ENCODE results near the gene DDX59. TPM values are rescaled to one million over a fixed set of nuclear protein-coding genes. Genes with fewer than 3 reads are reported as not detected.
A peak's percentile ranks its signal among the peaks of the same experiment; 100 is the strongest.

Gene DDX59
- total RNA-seq, 1 experiment from 2014 or later = 19.4 TPM

DNA sequence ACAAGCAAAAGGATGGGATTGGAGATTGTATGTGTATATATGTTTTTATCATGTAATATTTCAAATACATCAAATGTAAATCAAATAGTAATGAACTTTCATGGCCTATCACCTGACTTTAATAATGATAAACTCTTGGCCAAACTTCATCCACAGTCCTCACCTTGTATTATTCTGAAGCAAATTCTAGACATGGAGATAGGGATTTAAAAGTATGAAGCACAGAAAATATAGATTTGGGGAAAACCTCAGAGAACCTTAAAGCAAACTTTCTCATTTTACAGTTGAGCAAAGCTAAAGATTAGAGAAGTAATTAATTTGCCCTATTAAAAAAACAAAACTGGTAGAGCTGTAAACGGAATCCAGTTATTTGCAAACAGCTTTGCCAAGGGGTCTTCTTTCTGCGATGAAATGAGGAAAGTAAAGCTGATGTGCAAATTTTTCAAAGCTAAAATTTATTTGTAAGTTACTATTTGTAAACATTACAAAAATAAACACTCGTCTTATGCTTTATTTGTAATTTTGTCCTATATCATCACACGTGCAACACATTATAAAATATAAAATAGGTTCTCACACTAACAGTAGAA, 29.2 kb downstream of the DDX59 start:
- Mint-ChIP-seq H3K36me3 (peaks cover 6% of the 10 kb centered on the region), H3K27ac (no peak overlapping the region), H3K27me3 (ENCODE audit: low read depth) (no peaks in the 10 kb centered on the region), H3K9me3 (no peaks in the 10 kb centered on the region), H3K4me1 (peaks cover 2% of the 10 kb centered on the region; the same call in 1 of the 2 replicates), H3K4me3 (no peak overlapping the region)
- DNase-seq (ENCODE audit: low spot score) (no peak), ATAC-seq (no peak)
- CTCF ChIA-PET = no interaction called here
- TF ChIP-seq TEAD4 (CRISPR knock-in tag; IDR thresholded peaks at IDR 0.05) (no peak), FOXK1 (CRISPR knock-in tag; IDR thresholded peaks at IDR 0.05) (no peak), ZNF219 (CRISPR knock-in tag; IDR thresholded peaks at IDR 0.05; ENCODE audit: borderline replicate concordance) (no peak), NR2C2 (CRISPR knock-in tag; IDR thresholded peaks at IDR 0.05) (no peak), EMX1 (CRISPR knock-in tag; IDR thresholded peaks at IDR 0.05) (no peak), RORB (CRISPR knock-in tag; IDR thresholded peaks at IDR 0.05) (no peak), SMAD4 (CRISPR knock-in tag; IDR thresholded peaks at IDR 0.05) (no peak), ZBTB21 (CRISPR knock-in tag; IDR thresholded peaks at IDR 0.05; ENCODE audit: borderline replicate concordance) (no peak), FOXP1 (CRISPR knock-in tag; IDR thresholded peaks at IDR 0.05; ENCODE audit: borderline replicate concordance) (no peak), NR3C1 (CRISPR knock-in tag; conservative IDR thresholded peaks at IDR 0.05; ENCODE audit: low read depth) (no peak), MXD4 (CRISPR knock-in tag; IDR thresholded peaks at IDR 0.05; ENCODE audit: borderline replicate concordance) (no peak), HMGA2 (CRISPR knock-in tag; IDR thresholded peaks at IDR 0.05) (no peak), JUN (CRISPR knock-in tag; IDR thresholded peaks at IDR 0.05) (no peak)
- TF ChIP-seq, protein P1, sequence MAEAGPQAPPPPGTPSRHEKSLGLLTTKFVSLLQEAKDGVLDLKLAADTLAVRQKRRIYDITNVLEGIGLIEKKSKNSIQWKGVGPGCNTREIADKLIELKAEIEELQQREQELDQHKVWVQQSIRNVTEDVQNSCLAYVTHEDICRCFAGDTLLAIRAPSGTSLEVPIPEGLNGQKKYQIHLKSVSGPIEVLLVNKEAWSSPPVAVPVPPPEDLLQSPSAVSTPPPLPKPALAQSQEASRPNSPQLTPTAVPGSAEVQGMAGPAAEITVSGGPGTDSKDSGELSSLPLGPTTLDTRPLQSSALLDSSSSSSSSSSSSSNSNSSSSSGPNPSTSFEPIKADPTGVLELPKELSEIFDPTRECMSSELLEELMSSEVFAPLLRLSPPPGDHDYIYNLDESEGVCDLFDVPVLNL (CRISPR knock-in tag; IDR thresholded peaks at IDR 0.05; ENCODE audit: borderline replicate concordance, low read depth) = no peak
- TF ChIP-seq, protein P2, sequence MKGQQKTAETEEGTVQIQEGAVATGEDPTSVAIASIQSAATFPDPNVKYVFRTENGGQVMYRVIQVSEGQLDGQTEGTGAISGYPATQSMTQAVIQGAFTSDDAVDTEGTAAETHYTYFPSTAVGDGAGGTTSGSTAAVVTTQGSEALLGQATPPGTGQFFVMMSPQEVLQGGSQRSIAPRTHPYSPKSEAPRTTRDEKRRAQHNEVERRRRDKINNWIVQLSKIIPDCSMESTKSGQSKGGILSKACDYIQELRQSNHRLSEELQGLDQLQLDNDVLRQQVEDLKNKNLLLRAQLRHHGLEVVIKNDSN (CRISPR knock-in tag; IDR thresholded peaks at IDR 0.05) = no peak
- TF ChIP-seq, protein P3, sequence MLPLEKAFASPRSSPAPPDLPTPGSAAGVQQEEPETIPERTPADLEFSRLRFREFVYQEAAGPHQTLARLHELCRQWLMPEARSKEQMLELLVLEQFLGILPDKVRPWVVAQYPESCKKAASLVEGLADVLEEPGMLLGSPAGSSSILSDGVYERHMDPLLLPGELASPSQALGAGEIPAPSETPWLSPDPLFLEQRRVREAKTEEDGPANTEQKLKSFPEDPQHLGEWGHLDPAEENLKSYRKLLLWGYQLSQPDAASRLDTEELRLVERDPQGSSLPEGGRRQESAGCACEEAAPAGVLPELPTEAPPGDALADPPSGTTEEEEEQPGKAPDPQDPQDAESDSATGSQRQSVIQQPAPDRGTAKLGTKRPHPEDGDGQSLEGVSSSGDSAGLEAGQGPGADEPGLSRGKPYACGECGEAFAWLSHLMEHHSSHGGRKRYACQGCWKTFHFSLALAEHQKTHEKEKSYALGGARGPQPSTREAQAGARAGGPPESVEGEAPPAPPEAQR (CRISPR knock-in tag; IDR thresholded peaks at IDR 0.05) = no peak
- TF ChIP-seq, protein P4, sequence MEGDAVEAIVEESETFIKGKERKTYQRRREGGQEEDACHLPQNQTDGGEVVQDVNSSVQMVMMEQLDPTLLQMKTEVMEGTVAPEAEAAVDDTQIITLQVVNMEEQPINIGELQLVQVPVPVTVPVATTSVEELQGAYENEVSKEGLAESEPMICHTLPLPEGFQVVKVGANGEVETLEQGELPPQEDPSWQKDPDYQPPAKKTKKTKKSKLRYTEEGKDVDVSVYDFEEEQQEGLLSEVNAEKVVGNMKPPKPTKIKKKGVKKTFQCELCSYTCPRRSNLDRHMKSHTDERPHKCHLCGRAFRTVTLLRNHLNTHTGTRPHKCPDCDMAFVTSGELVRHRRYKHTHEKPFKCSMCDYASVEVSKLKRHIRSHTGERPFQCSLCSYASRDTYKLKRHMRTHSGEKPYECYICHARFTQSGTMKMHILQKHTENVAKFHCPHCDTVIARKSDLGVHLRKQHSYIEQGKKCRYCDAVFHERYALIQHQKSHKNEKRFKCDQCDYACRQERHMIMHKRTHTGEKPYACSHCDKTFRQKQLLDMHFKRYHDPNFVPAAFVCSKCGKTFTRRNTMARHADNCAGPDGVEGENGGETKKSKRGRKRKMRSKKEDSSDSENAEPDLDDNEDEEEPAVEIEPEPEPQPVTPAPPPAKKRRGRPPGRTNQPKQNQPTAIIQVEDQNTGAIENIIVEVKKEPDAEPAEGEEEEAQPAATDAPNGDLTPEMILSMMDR (IDR thresholded peaks at IDR 0.05) = no peak
- TF ChIP-seq, protein P5, sequence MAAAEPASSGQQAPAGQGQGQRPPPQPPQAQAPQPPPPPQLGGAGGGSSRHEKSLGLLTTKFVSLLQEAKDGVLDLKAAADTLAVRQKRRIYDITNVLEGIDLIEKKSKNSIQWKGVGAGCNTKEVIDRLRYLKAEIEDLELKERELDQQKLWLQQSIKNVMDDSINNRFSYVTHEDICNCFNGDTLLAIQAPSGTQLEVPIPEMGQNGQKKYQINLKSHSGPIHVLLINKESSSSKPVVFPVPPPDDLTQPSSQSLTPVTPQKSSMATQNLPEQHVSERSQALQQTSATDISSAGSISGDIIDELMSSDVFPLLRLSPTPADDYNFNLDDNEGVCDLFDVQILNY (CRISPR knock-in tag; IDR thresholded peaks at IDR 0.05) = no peak
- TF ChIP-seq, protein P6, sequence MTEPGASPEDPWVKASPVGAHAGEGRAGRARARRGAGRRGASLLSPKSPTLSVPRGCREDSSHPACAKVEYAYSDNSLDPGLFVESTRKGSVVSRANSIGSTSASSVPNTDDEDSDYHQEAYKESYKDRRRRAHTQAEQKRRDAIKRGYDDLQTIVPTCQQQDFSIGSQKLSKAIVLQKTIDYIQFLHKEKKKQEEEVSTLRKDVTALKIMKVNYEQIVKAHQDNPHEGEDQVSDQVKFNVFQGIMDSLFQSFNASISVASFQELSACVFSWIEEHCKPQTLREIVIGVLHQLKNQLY (CRISPR knock-in tag; IDR thresholded peaks at IDR 0.05) = no peak
- POLR2A ChIA-PET = no interaction called here

DNA sequence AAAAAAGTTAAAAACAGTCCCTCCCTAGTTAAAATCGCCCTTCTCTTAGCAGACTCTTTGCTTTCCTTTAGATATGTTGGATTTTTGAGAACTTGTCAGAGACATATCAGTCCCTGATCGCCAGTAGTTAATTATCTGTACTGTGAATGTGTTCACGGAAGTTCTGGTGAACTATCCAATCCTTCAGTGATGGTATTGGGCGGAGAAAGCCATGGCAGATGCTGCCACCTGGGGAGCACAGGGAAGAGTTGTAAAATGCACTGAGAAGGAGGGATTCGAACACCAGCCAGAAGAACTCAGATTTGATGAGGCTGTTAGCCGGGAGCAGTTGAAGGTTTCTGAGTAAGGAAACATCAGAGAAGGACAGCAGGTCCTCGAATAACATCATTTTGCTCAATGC, 31.6 kb downstream of the DDX59 start:
- POLR2A ChIA-PET = no interaction called here
- H3K9me3 Mint-ChIP-seq = no peaks in the 10 kb centered on the region
- no peaks in the 10 kb centered on the region for H3K27me3 Mint-ChIP-seq (ENCODE audit: low read depth)
- H3K36me3 Mint-ChIP-seq = no peaks in the 10 kb centered on the region
- CTCF ChIA-PET = no interaction called here
- DNase-seq (ENCODE audit: low spot score) = no peak
- TF ChIP-seq, protein P7, sequence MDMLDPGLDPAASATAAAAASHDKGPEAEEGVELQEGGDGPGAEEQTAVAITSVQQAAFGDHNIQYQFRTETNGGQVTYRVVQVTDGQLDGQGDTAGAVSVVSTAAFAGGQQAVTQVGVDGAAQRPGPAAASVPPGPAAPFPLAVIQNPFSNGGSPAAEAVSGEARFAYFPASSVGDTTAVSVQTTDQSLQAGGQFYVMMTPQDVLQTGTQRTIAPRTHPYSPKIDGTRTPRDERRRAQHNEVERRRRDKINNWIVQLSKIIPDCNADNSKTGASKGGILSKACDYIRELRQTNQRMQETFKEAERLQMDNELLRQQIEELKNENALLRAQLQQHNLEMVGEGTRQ (CRISPR knock-in tag; IDR thresholded peaks at IDR 0.05) = no peak
- no peak for TF ChIP-seq ELF4 (CRISPR knock-in tag; IDR thresholded peaks at IDR 0.05; ENCODE audit: low read depth)
- TF ChIP-seq, protein P8, sequence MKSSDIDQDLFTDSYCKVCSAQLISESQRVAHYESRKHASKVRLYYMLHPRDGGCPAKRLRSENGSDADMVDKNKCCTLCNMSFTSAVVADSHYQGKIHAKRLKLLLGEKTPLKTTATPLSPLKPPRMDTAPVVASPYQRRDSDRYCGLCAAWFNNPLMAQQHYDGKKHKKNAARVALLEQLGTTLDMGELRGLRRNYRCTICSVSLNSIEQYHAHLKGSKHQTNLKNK (CRISPR knock-in tag; IDR thresholded peaks at IDR 0.05) = no peak
- H3K4me3 Mint-ChIP-seq = no peak overlapping the region
- peaks cover 2% of the 10 kb centered on the region; the same call in 1 of the 2 replicates for H3K4me1 Mint-ChIP-seq
- H3K27ac Mint-ChIP-seq = peak overlapping the region; percentile 49; the same call in 1 of the 2 replicates
- peak; percentile 30; the same call in 1 of the 2 replicates for ATAC-seq
